GM23338 (cell line): ENCODE data around the gene MTA3. TPM values are rescaled to one million over a fixed set of nuclear protein-coding genes. Genes with fewer than 3 reads are reported as not detected.

Experiments
- ATAC-seq: fragments of 200-7000 bp; cut with Tn5 transposase; 3 replicates; pipeline ENCODE4 v1.9.1; 2020
- DNase-seq: peaks from one replicate; pipeline ENCODE4 v3.0.0-alpha.2; 2015; ENCODE audit warnings: low spot score
- H2AFZ ChIP-seq: fragments of 200-600 bp; sonication (generic); 2 replicates; pipeline ENCODE4 v1.8.0; 2016; ENCODE audit warnings: antibody characterized with exemption, mild to moderate bottlenecking, moderate library complexity
- H3F3A ChIP-seq: fragments of 200-600 bp; sonication (generic); replicated peaks from 2 replicates; pipeline ENCODE4 v1.8.0; 2017; ENCODE audit warnings: antibody characterized with exemption, mixed run types, low read depth
- H3K27ac ChIP-seq: fragments of 200-600 bp; sonication (generic); 2 replicates; pipeline ENCODE4 v1.6.1; 2016; ENCODE audit warnings: low read depth
- H3K27me3 ChIP-seq: fragments of 200-600 bp; sonication (generic); 2 replicates; pipeline ENCODE4 v1.8.0; 2016; ENCODE audit warnings: mild to moderate bottlenecking, mixed run types, moderate library complexity; ENCODE audit not compliant: insufficient read depth
- H3K36me3 ChIP-seq: fragments of 200-600 bp; sonication (generic); 2 replicates; pipeline ENCODE4 v1.8.0; 2016; ENCODE audit warnings: mild to moderate bottlenecking; ENCODE audit not compliant: insufficient read depth
- H3K4me1 ChIP-seq: fragments of 200-600 bp; sonication (generic); 2 replicates; pipeline ENCODE4 v1.8.0; 2016; ENCODE audit warnings: mild to moderate bottlenecking, moderate library complexity; ENCODE audit not compliant: insufficient read depth
- H3K4me2 ChIP-seq: fragments of 200-600 bp; sonication (generic); 2 replicates; pipeline ENCODE4 v1.7.1; 2017; ENCODE audit warnings: mixed run types
- H3K4me3 ChIP-seq: fragments of 200-600 bp; sonication (generic); 2 replicates; pipeline ENCODE4 v1.6.1; 2016; ENCODE audit warnings: mixed run types
- H3K79me2 ChIP-seq: fragments of 200-600 bp; sonication (generic); replicated peaks from 2 replicates; pipeline ENCODE4 v1.8.0; 2017; ENCODE audit warnings: mild to moderate bottlenecking; ENCODE audit not compliant: insufficient read depth
- H3K9me2 ChIP-seq: fragments of 200-600 bp; sonication (generic); 2 replicates; pipeline ENCODE4 v1.8.0; 2017; ENCODE audit not compliant: insufficient read depth
- H4K20me1 ChIP-seq: fragments of 200-600 bp; sonication (generic); replicated peaks from 2 replicates; pipeline ENCODE4 v1.8.0; 2017; ENCODE audit warnings: mild to moderate bottlenecking; ENCODE audit not compliant: insufficient read depth
- H3K27ac Mint-ChIP-seq: 2 replicates; pipeline ENCODE4 v1.8.0; 2020; ENCODE audit warnings: inconsistent platforms, mild to moderate bottlenecking, moderate library complexity, mixed read lengths
- H3K27me3 Mint-ChIP-seq: 3 replicates; pipeline ENCODE4 v1.8.0; 2022; ENCODE audit warnings: low read depth, mild to moderate bottlenecking, moderate library complexity, mixed read lengths, inconsistent platforms; ENCODE audit not compliant: insufficient read depth, poor library complexity
- H3K36me3 Mint-ChIP-seq: 3 replicates; pipeline ENCODE4 v1.8.0; 2021; ENCODE audit warnings: low read depth, mild to moderate bottlenecking, inconsistent platforms, moderate library complexity, mixed read lengths
- H3K4me1 Mint-ChIP-seq: 3 replicates; pipeline ENCODE4 v1.8.0; 2020; ENCODE audit warnings: mild to moderate bottlenecking, inconsistent platforms, mixed read lengths
- H3K4me3 Mint-ChIP-seq: 3 replicates; pipeline ENCODE4 v1.8.0; 2021; ENCODE audit warnings: moderate library complexity, mild to moderate bottlenecking, inconsistent platforms, mixed read lengths
- H3K9me3 Mint-ChIP-seq: 3 replicates; pipeline ENCODE4 v1.8.0; 2020; ENCODE audit warnings: moderate library complexity, mild to moderate bottlenecking, inconsistent platforms, mixed read lengths
- CREB1 ChIP-seq: fragments of 250-450 bp; sonication (Bioruptor Pico); IDR thresholded peaks from 2 replicates; pipeline ENCODE4 v1.5.0; 2020; ENCODE audit warnings: low read depth, mild to moderate bottlenecking, moderate library complexity
- ETS1 ChIP-seq: IDR thresholded peaks from 2 replicates; pipeline ENCODE4 v1.6.1; 2016; ENCODE audit warnings: antibody characterized with exemption
- EZH2 ChIP-seq: fragments of 200-600 bp; sonication (generic); IDR thresholded peaks from one replicate; pipeline ENCODE4 v1.8.0; 2017; ENCODE audit warnings: antibody characterized with exemption, mild to moderate bottlenecking, low read depth; ENCODE audit not compliant: unreplicated experiment
- EZH2phosphoT487 ChIP-seq: fragments of 200-600 bp; sonication (generic); IDR thresholded peaks from one replicate; pipeline ENCODE4 v1.8.1; 2018; ENCODE audit warnings: antibody characterized with exemption; ENCODE audit not compliant: unreplicated experiment
- JUNB ChIP-seq: IDR thresholded peaks from one replicate; pipeline ENCODE4 v1.6.1; 2016; ENCODE audit warnings: antibody characterized with exemption; ENCODE audit not compliant: unreplicated experiment
- NANOG ChIP-seq: IDR thresholded peaks from 2 replicates; pipeline ENCODE4 v1.6.1; 2016; ENCODE audit warnings: antibody characterized with exemption, borderline replicate concordance
- POLR2AphosphoS5 ChIP-seq: IDR thresholded peaks from 2 replicates; pipeline ENCODE4 v1.6.1; 2016; ENCODE audit warnings: antibody characterized with exemption, low read depth
- REST ChIP-seq: IDR thresholded peaks from one replicate; pipeline ENCODE4 v1.6.1; 2018; ENCODE audit warnings: antibody characterized with exemption; ENCODE audit not compliant: unreplicated experiment
- STAT1 ChIP-seq: IDR thresholded peaks from one replicate; pipeline ENCODE4 v1.6.1; 2016; ENCODE audit warnings: antibody characterized with exemption; ENCODE audit not compliant: unreplicated experiment
- ZNF114 ChIP-seq: fragments of 250-450 bp; sonication (Bioruptor Pico); IDR thresholded peaks from 2 replicates; pipeline ENCODE4 v1.5.0; 2020; ENCODE audit warnings: mild to moderate bottlenecking, moderate library complexity
- polyA plus RNA-seq: library from polyadenylated mRNA; unstranded; fragments of >200 nt; fragmentation: Nextera tagmentation; extraction: Ambion mirVana; gene quantifications from 2 replicates; pipeline ENCODE4 v1.2.1, GENCODE V29; 2016
- total RNA-seq: library from RNA; depleted of rRNA; stranded (reverse); fragments of >200 nt; shearing (Covaris generic); gene quantifications from 2 replicates; pipeline ENCODE4 v1.2.3, GENCODE V29; 2014
- TF ChIP-seq, protein P1 (sequence below): fragments of 250-450 bp; sonication (Bioruptor Pico); IDR thresholded peaks from 2 replicates; pipeline ENCODE4 v1.5.0; 2020; ENCODE audit warnings: mild to moderate bottlenecking, moderate library complexity

MTA3 gene
- total and polyA plus RNA-seq, 2 experiments from 2014 or later = 162 to 208 TPM

DNA sequence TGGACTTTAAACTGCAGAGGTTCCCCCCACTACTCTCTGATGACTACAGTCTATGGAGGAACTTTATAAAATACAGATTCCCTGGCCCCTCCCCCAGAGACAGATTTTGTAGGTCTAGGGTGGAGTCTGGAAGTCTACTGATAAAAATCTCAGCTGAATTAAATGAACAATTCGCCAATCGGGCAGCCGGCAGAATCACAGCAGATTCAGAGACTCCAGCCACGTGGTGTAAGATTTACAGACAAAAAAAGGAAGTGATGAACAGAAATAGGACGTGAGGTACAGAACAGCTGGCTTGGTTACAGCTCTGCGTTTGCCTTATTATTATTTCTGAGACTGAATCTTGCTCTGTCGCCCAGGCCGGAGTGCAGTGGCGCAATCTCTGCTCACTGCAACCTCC is 21.4 kb upstream of the MTA3 start:
- ATAC-seq (no peak), DNase-seq (no peak)
- Histone ChIP-seq H3F3A (peaks cover 32% of the 10 kb centered on the region), H3K27me3 (no peaks in the 10 kb centered on the region), H3K4me1 (peaks cover 64% of the 10 kb centered on the region), H4K20me1 (no peaks in the 10 kb centered on the region), H3K4me2 (peak overlapping the region; percentile 64; the same call in 1 of the 2 replicates), H2AFZ (0 out of 2 replicates have a peak overlapping the region, but pooled peaks have one; percentile 45), H3K27ac (peak overlapping the region; percentile 95), H3K79me2 (no peaks in the 10 kb centered on the region), H3K4me3 (peak overlapping the region; percentile 23; the same call in 1 of the 2 replicates), H3K36me3 (no peaks in the 10 kb centered on the region), H3K9me2 (no peaks in the 10 kb centered on the region)
- Mint-ChIP-seq H3K4me3 (no peak overlapping the region; the same call in 2 of the 3 replicates), H3K9me3 (no peaks in the 10 kb centered on the region), H3K27ac (peak overlapping the region; percentile 85), H3K4me1 (peaks cover 43% of the 10 kb centered on the region), H3K27me3 (peaks cover 6% of the 10 kb centered on the region), H3K36me3 (no peaks in the 10 kb centered on the region)
- TF ChIP-seq POLR2AphosphoS5 (no peak), REST (no peak), ETS1 (no peak), CREB1 (CRISPR knock-in tag) (no peak), NANOG (no peak), EZH2phosphoT487 (no peak), ZNF114 (CRISPR knock-in tag) (no peak), JUNB (no peak), EZH2 (no peak), STAT1 (no peak)

- peaks cover 48% of the 10 kb centered on the region for H3K4me1 Mint-ChIP-seq
- no peaks in the 10 kb centered on the region for H3K36me3 ChIP-seq
- peaks cover 11% of the 10 kb centered on the region for H3K27me3 Mint-ChIP-seq
- H3K79me2 ChIP-seq = no peaks in the 10 kb centered on the region
- H3K4me1 ChIP-seq = peaks cover 64% of the 10 kb centered on the region
- no peaks in the 10 kb centered on the region for H4K20me1 ChIP-seq
- no peaks in the 10 kb centered on the region for H3K36me3 Mint-ChIP-seq
- no peak overlapping the region for H2AFZ ChIP-seq
- H3F3A ChIP-seq = peaks cover 32% of the 10 kb centered on the region
- ATAC-seq (no peak), DNase-seq (no peak)
- H3K4me2 ChIP-seq = peak overlapping the region; percentile 45; the same call in 1 of the 2 replicates
- H3K27ac ChIP-seq = peak overlapping the region; percentile 95
- H3K9me2 ChIP-seq = no peaks in the 10 kb centered on the region
- no peaks in the 10 kb centered on the region for H3K9me3 Mint-ChIP-seq
- H3K4me3 Mint-ChIP-seq = no peak overlapping the region
- H3K27me3 ChIP-seq = no peaks in the 10 kb centered on the region
- peak overlapping the region; percentile 85 for H3K27ac Mint-ChIP-seq
- no peak overlapping the region for H3K4me3 ChIP-seq
- TF ChIP-seq, protein P1, sequence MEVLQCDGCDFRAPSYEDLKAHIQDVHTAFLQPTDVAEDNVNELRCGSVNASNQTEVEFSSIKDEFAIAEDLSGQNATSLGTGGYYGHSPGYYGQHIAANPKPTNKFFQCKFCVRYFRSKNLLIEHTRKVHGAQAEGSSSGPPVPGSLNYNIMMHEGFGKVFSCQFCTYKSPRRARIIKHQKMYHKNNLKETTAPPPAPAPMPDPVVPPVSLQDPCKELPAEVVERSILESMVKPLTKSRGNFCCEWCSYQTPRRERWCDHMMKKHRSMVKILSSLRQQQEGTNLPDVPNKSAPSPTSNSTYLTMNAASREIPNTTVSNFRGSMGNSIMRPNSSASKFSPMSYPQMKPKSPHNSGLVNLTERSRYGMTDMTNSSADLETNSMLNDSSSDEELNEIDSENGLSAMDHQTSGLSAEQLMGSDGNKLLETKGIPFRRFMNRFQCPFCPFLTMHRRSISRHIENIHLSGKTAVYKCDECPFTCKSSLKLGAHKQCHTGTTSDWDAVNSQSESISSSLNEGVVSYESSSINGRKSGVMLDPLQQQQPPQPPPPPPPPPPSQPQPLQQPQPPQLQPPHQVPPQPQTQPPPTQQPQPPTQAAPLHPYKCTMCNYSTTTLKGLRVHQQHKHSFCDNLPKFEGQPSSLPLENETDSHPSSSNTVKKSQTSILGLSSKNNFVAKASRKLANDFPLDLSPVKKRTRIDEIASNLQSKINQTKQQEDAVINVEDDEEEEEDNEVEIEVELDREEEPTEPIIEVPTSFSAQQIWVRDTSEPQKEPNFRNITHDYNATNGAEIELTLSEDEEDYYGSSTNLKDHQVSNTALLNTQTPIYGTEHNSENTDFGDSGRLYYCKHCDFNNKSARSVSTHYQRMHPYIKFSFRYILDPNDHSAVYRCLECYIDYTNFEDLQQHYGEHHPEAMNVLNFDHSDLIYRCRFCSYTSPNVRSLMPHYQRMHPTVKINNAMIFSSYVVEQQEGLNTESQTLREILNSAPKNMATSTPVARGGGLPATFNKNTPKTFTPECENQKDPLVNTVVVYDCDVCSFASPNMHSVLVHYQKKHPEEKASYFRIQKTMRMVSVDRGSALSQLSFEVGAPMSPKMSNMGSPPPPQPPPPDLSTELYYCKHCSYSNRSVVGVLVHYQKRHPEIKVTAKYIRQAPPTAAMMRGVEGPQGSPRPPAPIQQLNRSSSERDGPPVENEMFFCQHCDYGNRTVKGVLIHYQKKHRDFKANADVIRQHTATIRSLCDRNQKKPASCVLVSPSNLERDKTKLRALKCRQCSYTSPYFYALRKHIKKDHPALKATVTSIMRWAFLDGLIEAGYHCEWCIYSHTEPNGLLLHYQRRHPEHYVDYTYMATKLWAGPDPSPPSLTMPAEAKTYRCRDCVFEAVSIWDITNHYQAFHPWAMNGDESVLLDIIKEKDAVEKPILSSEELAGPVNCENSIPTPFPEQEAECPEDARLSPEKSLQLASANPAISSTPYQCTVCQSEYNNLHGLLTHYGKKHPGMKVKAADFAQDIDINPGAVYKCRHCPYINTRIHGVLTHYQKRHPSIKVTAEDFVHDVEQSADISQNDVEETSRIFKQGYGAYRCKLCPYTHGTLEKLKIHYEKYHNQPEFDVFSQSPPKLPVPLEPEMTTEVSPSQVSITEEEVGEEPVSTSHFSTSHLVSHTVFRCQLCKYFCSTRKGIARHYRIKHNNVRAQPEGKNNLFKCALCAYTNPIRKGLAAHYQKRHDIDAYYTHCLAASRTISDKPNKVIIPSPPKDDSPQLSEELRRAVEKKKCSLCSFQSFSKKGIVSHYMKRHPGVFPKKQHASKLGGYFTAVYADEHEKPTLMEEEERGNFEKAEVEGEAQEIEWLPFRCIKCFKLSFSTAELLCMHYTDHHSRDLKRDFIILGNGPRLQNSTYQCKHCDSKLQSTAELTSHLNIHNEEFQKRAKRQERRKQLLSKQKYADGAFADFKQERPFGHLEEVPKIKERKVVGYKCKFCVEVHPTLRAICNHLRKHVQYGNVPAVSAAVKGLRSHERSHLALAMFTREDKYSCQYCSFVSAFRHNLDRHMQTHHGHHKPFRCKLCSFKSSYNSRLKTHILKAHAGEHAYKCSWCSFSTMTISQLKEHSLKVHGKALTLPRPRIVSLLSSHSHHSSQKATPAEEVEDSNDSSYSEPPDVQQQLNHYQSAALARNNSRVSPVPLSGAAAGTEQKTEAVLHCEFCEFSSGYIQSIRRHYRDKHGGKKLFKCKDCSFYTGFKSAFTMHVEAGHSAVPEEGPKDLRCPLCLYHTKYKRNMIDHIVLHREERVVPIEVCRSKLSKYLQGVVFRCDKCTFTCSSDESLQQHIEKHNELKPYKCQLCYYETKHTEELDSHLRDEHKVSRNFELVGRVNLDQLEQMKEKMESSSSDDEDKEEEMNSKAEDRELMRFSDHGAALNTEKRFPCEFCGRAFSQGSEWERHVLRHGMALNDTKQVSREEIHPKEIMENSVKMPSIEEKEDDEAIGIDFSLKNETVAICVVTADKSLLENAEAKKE = no peak
These were observed 20.8 kb upstream of the MTA3 start for GRCh38 chr2:42547446-42548295.
